Mucosa of rectum (tissue), 2 donors: ENCODE data around the gene ASB2.

Experiments
- H3K27ac ChIP-seq, 2 donors: one replicate each; pipeline ENCODE4 v1.7.0; 2013; ENCODE audit warnings: inconsistent platforms in 2 of 2, low read depth in 2 of 2, low read length in 2 of 2
- H3K27me3 ChIP-seq, 2 donors: one replicate each; pipeline ENCODE4 v1.7.0; 2013; ENCODE audit warnings: low read length in 2 of 2; ENCODE audit not compliant: control insufficient read depth in 2 of 2, insufficient read depth in 2 of 2
- H3K36me3 ChIP-seq, 2 donors: one replicate each; pipeline ENCODE4 v1.7.0; 2013; ENCODE audit warnings: low read length in 2 of 2; ENCODE audit not compliant: control insufficient read depth in 2 of 2, insufficient read depth in 2 of 2
- H3K4me1 ChIP-seq, 2 donors: one replicate each; pipeline ENCODE4 v1.7.0; 2013; ENCODE audit warnings: low read length in 2 of 2, mild to moderate bottlenecking in 1 of 2; ENCODE audit not compliant: control insufficient read depth in 2 of 2, insufficient read depth in 2 of 2
- H3K4me3 ChIP-seq, 2 donors: one replicate each; pipeline ENCODE4 v1.7.0; 2013; ENCODE audit warnings: low read length in 2 of 2
- H3K9ac ChIP-seq, 2 donors: one replicate each; pipeline ENCODE4 v1.7.0; 2013; ENCODE audit warnings: low read length in 2 of 2, low read depth in 1 of 2, mild to moderate bottlenecking in 1 of 2
- H3K9me3 ChIP-seq, 2 donors: one replicate each; pipeline ENCODE4 v1.7.0; 2013; ENCODE audit warnings: low read length in 2 of 2; ENCODE audit not compliant: control insufficient read depth in 2 of 2
- donor health status: healthy.
- donor health status: Normal muscosa, but diverticular disease.

Gene ASB2

GRCh38 chr14:94015223-94015622 is 38.9 kb upstream of the ASB2 start:
- Histone ChIP-seq H3K4me3 (no peak overlapping the region), H3K9ac (no peak overlapping the region), H3K27me3 (peaks cover 0 to 7% of the 10 kb centered on the region in 2 donors), H3K27ac (no peak overlapping the region), H3K36me3 (no peaks in the 10 kb centered on the region), H3K4me1 (peaks cover 0 to 4% of the 10 kb centered on the region in 2 donors), H3K9me3 (no peaks in the 10 kb centered on the region)

DNA sequence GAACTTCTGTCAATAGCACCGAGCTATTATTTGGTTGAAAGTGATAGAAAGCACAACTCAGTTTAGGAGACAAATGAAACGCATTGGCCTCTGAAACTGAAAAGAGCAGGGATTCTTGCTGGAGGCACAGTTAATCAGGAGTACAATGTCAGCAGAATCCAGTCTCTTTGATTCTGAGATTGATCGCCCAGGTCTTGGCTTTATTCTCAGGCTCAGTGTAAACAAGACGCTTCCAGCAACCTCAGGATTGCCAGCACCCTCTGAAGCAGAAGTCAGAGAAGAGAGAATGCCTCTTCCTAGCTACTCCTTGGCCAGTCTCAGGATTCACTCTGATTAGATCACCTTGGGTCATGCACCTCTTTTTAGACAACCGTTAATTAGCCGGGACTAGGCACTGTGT is 38.0 kb upstream of the ASB2 start:
- Histone ChIP-seq H3K27ac (no peak overlapping the region), H3K36me3 (no peaks in the 10 kb centered on the region), H3K9me3 (no peaks in the 10 kb centered on the region)

GRCh38 chr14:94011795-94012194 is 35.4 kb upstream of the ASB2 start:
- Histone ChIP-seq H3K27ac (no peak overlapping the region), H3K4me3 (no peak overlapping the region), H3K9ac (no peak overlapping the region), H3K9me3 (no peaks in the 10 kb centered on the region), H3K27me3 (peaks cover 0 to 7% of the 10 kb centered on the region in 2 donors), H3K4me1 (peaks cover 0 to 4% of the 10 kb centered on the region in 2 donors), H3K36me3 (no peaks in the 10 kb centered on the region)

More for the DNA sequence above, 38.0 kb upstream of the ASB2 start:
- H3K4me3 ChIP-seq = no peak overlapping the region
- H3K4me1 ChIP-seq = peaks cover 0 to 4% of the 10 kb centered on the region in 2 donors
- H3K9ac ChIP-seq = no peak overlapping the region
- H3K27me3 ChIP-seq = peaks cover 0 to 7% of the 10 kb centered on the region in 2 donors

- no peak overlapping the region for H3K27ac ChIP-seq
- H3K9ac ChIP-seq = no peak overlapping the region
- peaks cover 0 to 4% of the 10 kb centered on the region in 2 donors for H3K4me1 ChIP-seq
- no peaks in the 10 kb centered on the region for H3K9me3 ChIP-seq
- H3K36me3 ChIP-seq = no peaks in the 10 kb centered on the region
- H3K4me3 ChIP-seq = no peak overlapping the region
- H3K27me3 ChIP-seq = peaks cover 0 to 7% of the 10 kb centered on the region in 2 donors
Measured at GRCh38 chr14:94010625-94011024, 34.3 kb upstream of the ASB2 start.

GRCh38 chr14:94009767-94010166 is 33.4 kb upstream of the ASB2 start:
- H3K27ac ChIP-seq = no peak overlapping the region
- no peaks in the 10 kb centered on the region for H3K9me3 ChIP-seq
- no peaks in the 10 kb centered on the region for H3K36me3 ChIP-seq
- H3K4me3 ChIP-seq = no peak overlapping the region
- H3K9ac ChIP-seq = no peak overlapping the region
- H3K4me1 ChIP-seq = peaks cover 0 to 4% of the 10 kb centered on the region in 2 donors
- peaks cover 0 to 7% of the 10 kb centered on the region in 2 donors for H3K27me3 ChIP-seq

- peaks cover 0 to 4% of the 10 kb centered on the region in 2 donors for H3K4me1 ChIP-seq
- H3K36me3 ChIP-seq = no peaks in the 10 kb centered on the region
- no peak overlapping the region for H3K4me3 ChIP-seq
- no peak overlapping the region for H3K9ac ChIP-seq
- H3K27me3 ChIP-seq = peaks cover 0 to 7% of the 10 kb centered on the region in 2 donors
- no peak overlapping the region for H3K27ac ChIP-seq
- H3K9me3 ChIP-seq = no peaks in the 10 kb centered on the region
Measured at GRCh38 chr14:94008234-94008633, 31.9 kb upstream of the ASB2 start.

- no peaks in the 10 kb centered on the region for H3K36me3 ChIP-seq
- no peak overlapping the region for H3K9ac ChIP-seq
- H3K27ac ChIP-seq = no peak overlapping the region
- H3K4me1 ChIP-seq = peaks cover 4 to 8% of the 10 kb centered on the region in 2 donors
- no peaks in the 10 kb centered on the region for H3K27me3 ChIP-seq
- H3K9me3 ChIP-seq = no peaks in the 10 kb centered on the region
- no peak overlapping the region for H3K4me3 ChIP-seq
Measured at GRCh38 chr14:94005324-94006073, 29.1 kb upstream of the ASB2 start.

- Histone ChIP-seq H3K27ac (no peak overlapping the region), H3K36me3 (no peaks in the 10 kb centered on the region), H3K27me3 (no peaks in the 10 kb centered on the region), H3K9ac (no peak overlapping the region), H3K9me3 (no peaks in the 10 kb centered on the region), H3K4me3 (no peak overlapping the region), H3K4me1 (peaks cover 4 to 8% of the 10 kb centered on the region in 2 donors)
Measured at GRCh38 chr14:94004015-94004414, 27.6 kb upstream of the ASB2 start.

DNA sequence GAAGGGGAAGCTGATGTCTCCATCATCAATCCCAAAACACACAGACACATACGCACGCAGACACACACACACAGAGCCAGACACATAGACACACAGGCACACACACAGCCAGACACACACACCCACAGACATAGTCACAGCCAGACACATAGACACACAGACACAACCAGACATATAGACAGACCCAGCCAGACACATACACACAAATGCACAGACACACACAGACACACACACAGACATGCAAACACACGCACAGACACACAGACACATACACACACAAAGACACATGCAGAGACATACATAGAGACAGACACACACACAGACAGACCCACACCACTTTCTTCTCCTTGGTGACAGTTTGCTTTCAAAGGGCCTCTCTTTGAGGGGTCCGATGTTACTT is 27.0 kb upstream of the ASB2 start:
- H3K9ac ChIP-seq = no peak overlapping the region
- H3K27me3 ChIP-seq = no peaks in the 10 kb centered on the region
- H3K27ac ChIP-seq = no peak overlapping the region
- H3K4me1 ChIP-seq = peaks cover 4 to 8% of the 10 kb centered on the region in 2 donors
- no peaks in the 10 kb centered on the region for H3K36me3 ChIP-seq
- H3K4me3 ChIP-seq = no peak overlapping the region
- no peaks in the 10 kb centered on the region for H3K9me3 ChIP-seq

GRCh38 chr14:94001501-94002396 is 25.4 kb upstream of the ASB2 start:
- H3K4me1 ChIP-seq = peaks cover 4 to 8% of the 10 kb centered on the region in 2 donors
- no peak overlapping the region for H3K4me3 ChIP-seq
- no peak overlapping the region for H3K27ac ChIP-seq
- no peaks in the 10 kb centered on the region for H3K27me3 ChIP-seq
- no peaks in the 10 kb centered on the region for H3K36me3 ChIP-seq
- H3K9me3 ChIP-seq = no peaks in the 10 kb centered on the region
- no peak overlapping the region for H3K9ac ChIP-seq
